Subcutaneous abdominal adipose tissue (tissue), 5 donors: ENCODE results near the gene PLTP.
"Not testable (repeated sequence)": the region's sequence is repeated elsewhere in the genome, so short reads cannot be mapped to it uniquely, and the experiment has no call there.

Experiments used
- H3K27ac ChIP-seq: one replicate; pipeline ENCODE4 v1.7.0; 2013; ENCODE audit warnings: low read depth, mild to moderate bottlenecking, inconsistent platforms, low read length, moderate library complexity
- H3K27me3 ChIP-seq, 5 donors: one replicate each; pipeline ENCODE4 v1.7.0; 2013; ENCODE audit warnings: low read length in 5 of 5, inconsistent platforms in 1 of 5; ENCODE audit not compliant: control insufficient read depth in 5 of 5, insufficient read depth in 4 of 5
- H3K36me3 ChIP-seq, 5 donors: one replicate each; pipeline ENCODE4 v1.7.0; 2013; ENCODE audit warnings: low read length in 5 of 5; ENCODE audit not compliant: control insufficient read depth in 5 of 5, insufficient read depth in 5 of 5
- H3K4me1 ChIP-seq, 5 donors: one replicate each; pipeline ENCODE4 v1.7.0; 2013; ENCODE audit warnings: low read length in 5 of 5, mild to moderate bottlenecking in 3 of 5, moderate library complexity in 1 of 5; ENCODE audit not compliant: control insufficient read depth in 5 of 5, insufficient read depth in 5 of 5
- H3K4me3 ChIP-seq, 5 donors: one replicate each; pipeline ENCODE4 v1.7.0; 2013; ENCODE audit warnings: low read length in 5 of 5, low read depth in 1 of 5
- H3K9ac ChIP-seq, 5 donors: one replicate each; pipeline ENCODE4 v1.7.0; 2013; ENCODE audit warnings: low read length in 5 of 5, mild to moderate bottlenecking in 4 of 5, moderate library complexity in 3 of 5
- H3K9me3 ChIP-seq, 5 donors: one replicate each; pipeline ENCODE4 v1.7.0; 2013; ENCODE audit warnings: low read length in 5 of 5; ENCODE audit not compliant: control insufficient read depth in 5 of 5
- donor health status: healthy.
- donor health status: healthy.
- donor health status: healthy.
- donor health status: healthy.
- donor health status: healthy.

PLTP gene

DNA sequence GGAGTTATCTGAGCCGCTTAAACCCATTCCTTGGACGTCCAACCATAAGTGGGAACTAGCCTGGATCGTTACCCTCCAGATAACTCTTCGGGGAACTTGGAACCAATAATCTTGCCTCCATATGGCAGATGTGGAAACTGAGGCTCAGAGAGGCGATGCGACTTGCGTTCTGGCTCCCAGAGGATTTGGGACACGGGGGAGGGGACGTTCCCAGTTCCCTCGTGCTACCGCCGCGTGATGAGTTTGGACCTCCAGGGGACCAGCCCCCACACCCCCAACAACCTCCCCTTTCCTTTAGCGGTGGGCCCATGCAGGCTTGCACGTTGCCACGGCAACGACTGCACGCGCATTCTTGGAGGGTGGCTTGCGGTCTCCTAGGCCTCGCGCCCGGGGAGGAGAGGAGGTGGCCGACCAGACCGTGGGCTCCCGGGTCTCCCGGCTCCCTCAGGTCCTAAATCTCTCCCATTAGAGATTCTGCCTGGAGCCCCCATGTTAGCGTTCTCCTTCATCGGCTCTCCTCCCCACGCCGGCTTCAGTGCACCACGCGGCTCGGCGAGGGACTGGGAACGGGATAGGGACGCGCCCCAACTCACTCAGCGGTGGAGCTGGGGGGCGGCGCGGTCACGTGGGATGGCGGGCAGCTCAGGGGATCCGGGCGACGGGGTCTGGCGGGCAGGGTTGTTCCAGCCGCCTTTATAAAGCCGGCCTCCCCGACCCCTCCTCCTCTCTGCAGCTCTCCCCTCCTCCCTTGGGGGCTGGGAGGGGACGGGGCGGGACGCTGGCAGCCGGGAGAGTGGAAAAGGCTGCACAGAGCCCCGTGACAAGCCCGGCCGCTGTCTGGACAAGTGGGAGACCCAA, at the start of gene PLTP:
TSS of gene PLTP (minus strand) at position 670 of the 858 bp plus-strand sequence. CDS start 703 bp downstream, outside the sequence.
- Histone ChIP-seq H3K27ac (peak within 1 kb of the TSS; percentile 72), H3K4me3 (peak within 1 kb of the TSS; percentile 72 to 85 (median 75)), H3K9ac (peak within 1 kb of the TSS in 4 of 5 donors; percentile 56 to 74 (median 63)), H3K9me3 (no peaks in the 10 kb centered on the region), H3K4me1 (peaks cover 0 to 42% (median 36%) of the 10 kb centered on the region in 5 donors), H3K27me3 (no peaks in the 10 kb centered on the region), H3K36me3 (peaks cover 0 to 16% (median 7%) of the 10 kb centered on the region in 5 donors)

- peaks cover 5 to 85% (median 82%) of the 10 kb centered on the region in 5 donors for H3K36me3 ChIP-seq
Measured at GRCh38 chr20:45959956-45960630, 48.1 kb upstream of the PLTP start.

DNA sequence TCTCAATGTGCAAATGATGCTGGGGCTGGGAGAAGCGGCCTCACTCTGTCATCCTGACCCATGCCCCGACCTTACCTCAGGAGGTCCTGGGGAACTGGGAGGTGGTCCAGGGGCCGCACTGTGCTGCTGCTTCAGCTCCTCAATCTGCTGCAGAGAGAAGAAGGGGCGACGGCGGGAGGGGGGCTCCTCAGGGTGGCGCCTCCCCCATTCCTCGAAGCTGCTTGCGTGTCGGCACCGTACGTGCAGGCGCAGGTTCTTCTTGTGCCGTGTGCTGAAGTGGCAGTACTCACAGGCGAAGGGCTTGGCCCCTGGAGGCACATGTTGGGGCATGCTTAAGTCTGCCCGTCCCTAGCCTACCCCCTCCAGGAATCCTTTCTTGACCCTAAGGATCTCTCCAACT, 47.2 kb upstream of the PLTP start:
- no peak overlapping the region for H3K27ac ChIP-seq
- H3K36me3 ChIP-seq, result peaks cover 5 to 77% (median 73%) of the 10 kb centered on the region in 5 donors
- H3K4me3 ChIP-seq, result no peak overlapping the region
- H3K4me1 ChIP-seq, result no peaks in the 10 kb centered on the region
- no peaks in the 10 kb centered on the region for H3K9me3 ChIP-seq
- H3K9ac ChIP-seq, result no peak overlapping the region
- H3K27me3 ChIP-seq, result no peaks in the 10 kb centered on the region

More at GRCh38 chr20:45959956-45960630, 48.1 kb upstream of the PLTP start:
- H3K27me3 ChIP-seq, result no peaks in the 10 kb centered on the region
- H3K9ac ChIP-seq, result no peak overlapping the region
- H3K4me1 ChIP-seq, result no peaks in the 10 kb centered on the region
- H3K9me3 ChIP-seq, result no peaks in the 10 kb centered on the region
- no peak overlapping the region for H3K4me3 ChIP-seq
- no peak overlapping the region for H3K27ac ChIP-seq

- Histone ChIP-seq H3K36me3 (peaks cover 5 to 76% (median 70%) of the 10 kb centered on the region in 5 donors), H3K4me3 (no peak overlapping the region), H3K4me1 (no peaks in the 10 kb centered on the region), H3K9ac (no peak overlapping the region), H3K9me3 (no peaks in the 10 kb centered on the region), H3K27ac (no peak overlapping the region), H3K27me3 (no peaks in the 10 kb centered on the region)
Measured at GRCh38 chr20:45958593-45958992, 46.6 kb upstream of the PLTP start.

GRCh38 chr20:45957021-45957941, 45.3 kb upstream of the PLTP start:
- Histone ChIP-seq H3K4me3 (no peak overlapping the region), H3K27me3 (no peaks in the 10 kb centered on the region), H3K4me1 (no peaks in the 10 kb centered on the region), H3K27ac (no peak overlapping the region), H3K36me3 (peaks cover 5 to 78% (median 74%) of the 10 kb centered on the region in 5 donors), H3K9ac (no peak overlapping the region), H3K9me3 (no peaks in the 10 kb centered on the region)

GRCh38 chr20:45956326-45956725, 44.4 kb upstream of the PLTP start:
- not testable (repeated sequence) for H3K9me3 ChIP-seq, H3K27ac ChIP-seq, H3K27me3 ChIP-seq, H3K9ac ChIP-seq, H3K4me3 ChIP-seq, H3K4me1 ChIP-seq
- peaks cover 5 to 78% (median 74%) of the 10 kb centered on the region in 5 donors for H3K36me3 ChIP-seq

DNA sequence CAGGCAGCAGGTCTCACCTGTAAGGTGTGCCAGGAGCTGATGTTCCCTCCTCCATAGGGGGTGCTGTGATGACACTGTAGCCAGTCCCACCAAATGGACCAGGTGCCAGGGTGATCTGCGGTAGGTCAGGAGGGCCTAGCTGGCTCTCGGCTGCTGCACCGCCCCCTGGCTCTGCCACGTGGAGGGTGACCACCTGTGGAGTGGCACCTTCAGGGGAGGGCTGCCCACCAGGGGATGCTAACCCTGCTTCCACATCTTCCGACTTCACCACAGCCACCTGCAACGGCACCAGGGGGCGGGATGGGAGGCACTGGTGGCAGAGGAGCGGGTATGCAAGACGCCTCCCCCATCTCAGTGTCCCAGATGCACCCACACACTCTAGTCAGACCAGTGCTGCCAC, 41.7 kb upstream of the PLTP start:
- Histone ChIP-seq H3K9ac (no peak overlapping the region), H3K9me3 (no peaks in the 10 kb centered on the region), H3K4me3 (no peak overlapping the region), H3K27ac (no peak overlapping the region), H3K4me1 (no peaks in the 10 kb centered on the region), H3K27me3 (no peaks in the 10 kb centered on the region), H3K36me3 (peaks cover 3 to 78% (median 70%) of the 10 kb centered on the region in 5 donors)

GRCh38 chr20:45952861-45953260, 40.9 kb upstream of the PLTP start:
- H3K9ac ChIP-seq, result no peak overlapping the region
- H3K4me1 ChIP-seq, result no peaks in the 10 kb centered on the region
- no peak overlapping the region for H3K27ac ChIP-seq
- H3K27me3 ChIP-seq, result no peaks in the 10 kb centered on the region
- no peaks in the 10 kb centered on the region for H3K9me3 ChIP-seq
- H3K4me3 ChIP-seq, result no peak overlapping the region
- peaks cover 3 to 78% (median 72%) of the 10 kb centered on the region in 5 donors for H3K36me3 ChIP-seq

DNA sequence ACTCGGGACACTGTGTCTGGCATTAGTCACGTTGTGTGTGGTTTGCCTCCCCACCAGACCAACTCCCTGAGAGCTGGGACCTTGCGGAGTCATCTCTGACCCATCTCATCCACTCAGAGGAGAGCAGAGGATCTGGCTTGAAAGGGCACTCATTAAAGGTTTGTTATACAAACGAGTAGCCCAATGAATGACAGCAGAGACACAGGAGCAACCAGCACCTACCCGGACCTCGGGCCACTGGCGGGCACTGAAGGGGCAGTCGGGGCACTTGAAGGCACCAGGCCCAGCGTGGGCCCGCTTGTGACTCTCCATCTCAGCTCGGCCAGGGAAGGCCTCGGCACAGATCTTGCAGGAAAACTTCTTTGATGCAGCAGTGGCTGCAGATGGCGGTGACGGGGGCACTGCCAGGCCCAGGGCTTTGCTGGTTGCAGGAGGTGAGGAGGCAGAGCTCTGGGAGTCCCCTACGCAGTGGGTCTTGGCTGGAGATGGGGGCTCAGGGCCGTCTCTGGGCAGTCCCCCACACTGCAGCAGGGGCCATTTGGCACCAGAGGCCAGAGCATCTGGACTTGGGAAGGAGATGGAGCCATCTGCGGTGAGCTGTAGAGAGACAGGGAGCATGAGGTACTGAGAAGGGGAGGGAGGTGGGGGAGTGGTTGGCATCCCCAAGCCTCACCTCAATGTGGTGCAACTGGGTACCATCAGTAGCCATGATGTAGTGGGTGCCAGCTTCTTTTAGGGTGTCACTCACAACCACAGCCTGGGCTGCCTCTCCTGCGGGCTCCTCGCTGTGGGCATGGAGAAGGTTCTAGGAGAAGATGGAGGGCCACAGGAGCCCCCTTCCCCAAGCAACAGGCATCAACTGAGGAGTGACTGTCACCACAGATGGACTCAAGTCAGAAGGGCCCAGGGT, 40.2 kb upstream of the PLTP start:
- Histone ChIP-seq H3K4me1 (peaks cover 0 to under 1% (median 0%) of the 10 kb centered on the region in 5 donors), H3K27me3 (no peaks in the 10 kb centered on the region), H3K9me3 (no peaks in the 10 kb centered on the region), H3K9ac (no peak overlapping the region), H3K27ac (no peak overlapping the region), H3K4me3 (no peak overlapping the region), H3K36me3 (peaks cover 3 to 78% (median 72%) of the 10 kb centered on the region in 5 donors)
